A549 (cell line): ENCODE results near the gene COMMD3. TPM values are rescaled to one million over a fixed set of nuclear protein-coding genes. Genes with fewer than 3 reads are reported as not detected.

Experiments
- ATAC-seq, 2 experiments: fragments of 200-7000 bp in 1 of 2; fragments of >200 bp in 1 of 2; cut with Nextera tagmentation in 1 of 2; cut with Tn5 transposase in 1 of 2; 3 replicates each; pipeline versions ENCODE4 v1.8.0 to v1.9.1; 2018 to 2020; ENCODE audit warnings: mild to moderate bottlenecking in 1 of 2, moderate library complexity in 1 of 2
- CTCF ChIA-PET: fragments of 300-600 bp; sonication (Branson Sonifier 250); formaldehyde crosslinking; extraction: SDS; loops from one replicate; lab custom pipeline; 2021; ENCODE audit warnings: antibody characterized with exemption, inconsistent platforms; lab: Yijun Ruan, JAX
- POLR2A ChIA-PET: fragments of 350-600 bp; formaldehyde crosslinking; extraction: SDS; loops from one replicate; lab custom pipeline; 2021; ENCODE audit warnings: antibody characterized with exemption, inconsistent platforms; lab: Yijun Ruan, JAX
- DNase-seq, 2 experiments: peaks; one replicate each; pipeline versions ENCODE4 v3.0.0 to v3.0.0-alpha.2; 2011 to 2016; ENCODE audit warnings: low read depth in 1 of 2, low spot score in 1 of 2
- FAIRE-seq: peaks from 2 replicates; lab custom pipeline; 2011; peaks lifted over from hg19 to GRCh38; lab: Jason Lieb, UNC
- H3K27ac ChIP-seq, 2 experiments: fragments of >200 bp; sonication (Bioruptor Twin); formaldehyde crosslinking; 3 replicates each; pipeline ENCODE4 v1.5.1; 2016 to 2017
- H3K4me1 ChIP-seq: fragments of >200 bp; sonication (Bioruptor Twin); formaldehyde crosslinking; 3 replicates; pipeline ENCODE4 v1.6.1; 2016
- H3K4me2 ChIP-seq: fragments of >200 bp; sonication (Bioruptor Twin); formaldehyde crosslinking; 3 replicates; pipeline ENCODE4 v1.6.1; 2016
- H3K4me3 ChIP-seq: fragments of >200 bp; sonication (Bioruptor Twin); formaldehyde crosslinking; 3 replicates; pipeline ENCODE4 v1.5.1; 2016
- H3K9me3 ChIP-seq: fragments of >200 bp; sonication (Bioruptor Twin); formaldehyde crosslinking; 3 replicates; pipeline ENCODE4 v1.6.1; 2016
- BCL3 ChIP-seq: fragments of >200 bp; sonication (Bioruptor Twin); formaldehyde crosslinking; IDR thresholded peaks from 3 replicates; pipeline ENCODE4 v1.6.1; 2016
- CBX2 ChIP-seq: fragments of 200-600 bp; sonication (generic); IDR thresholded peaks from 2 replicates; pipeline ENCODE4 v1.6.1; 2016; ENCODE audit warnings: low read depth, mild to moderate bottlenecking, borderline replicate concordance
- CHD2 ChIP-seq: fragments of 150-350 bp; IDR thresholded peaks from 2 replicates; pipeline ENCODE4 v1.6.1; 2014; ENCODE audit warnings: low read length; ENCODE audit not compliant: partially characterized antibody
- CTCF ChIP-seq: fragments of >200 bp; sonication (Bioruptor Twin); formaldehyde crosslinking; IDR thresholded peaks from 3 replicates; pipeline ENCODE4 v1.5.1; 2016
- EHF ChIP-seq: fragments of 250-450 bp; sonication (Bioruptor Pico); IDR thresholded peaks from 2 replicates; pipeline ENCODE4 v1.5.0; 2020; ENCODE audit warnings: mild to moderate bottlenecking
- EHMT2 ChIP-seq: fragments of 200-600 bp; sonication (generic); IDR thresholded peaks from 2 replicates; pipeline ENCODE4 v1.6.1; 2016; ENCODE audit warnings: antibody characterized with exemption, low read depth, mild to moderate bottlenecking, moderate library complexity
- EP300 ChIP-seq, 2 experiments: fragments of >200 bp; sonication (Bioruptor Twin); formaldehyde crosslinking; IDR thresholded peaks; 2 replicates in 1 of 2; 3 replicates in 1 of 2; pipeline ENCODE4 v1.6.1; 2016 to 2017
- FOSB ChIP-seq: fragments of 250-450 bp; sonication (Bioruptor Pico); IDR thresholded peaks from 2 replicates; pipeline ENCODE4 v1.5.0; 2020; ENCODE audit warnings: mild to moderate bottlenecking, moderate library complexity
- FOSL2 ChIP-seq, 2 experiments: fragments of 450-650 bp in 1 of 2; fragments of >200 bp in 1 of 2; sonication (Bioruptor Twin) in 1 of 2; formaldehyde crosslinking; IDR thresholded peaks; 2 replicates each; pipeline versions ENCODE4 v1.5.0 to v1.6.1; 2016 to 2020; ENCODE audit warnings: mild to moderate bottlenecking in 1 of 2, moderate library complexity in 1 of 2
- HOXB13 ChIP-seq: fragments of 250-450 bp; sonication (Bioruptor Pico); IDR thresholded peaks from 2 replicates; pipeline ENCODE4 v1.5.0; 2020; ENCODE audit warnings: low read depth, mild to moderate bottlenecking, moderate library complexity
- KDM5A ChIP-seq: fragments of 200-600 bp; sonication (generic); IDR thresholded peaks from 2 replicates; pipeline ENCODE4 v1.6.1; 2016; ENCODE audit warnings: antibody characterized with exemption, mild to moderate bottlenecking
- MYC ChIP-seq: IDR thresholded peaks from 2 replicates; pipeline ENCODE4 v1.6.1; 2012; ENCODE audit warnings: mild to moderate bottlenecking, inconsistent platforms, low read length, improper control_type of control experiment, borderline replicate concordance
- PBX3 ChIP-seq: IDR thresholded peaks from 2 replicates; pipeline ENCODE4 v1.6.1; 2012
- PHF8 ChIP-seq: fragments of 200-600 bp; sonication (generic); IDR thresholded peaks from 2 replicates; pipeline ENCODE4 v1.6.1; 2016; ENCODE audit warnings: low read depth, mild to moderate bottlenecking, antibody characterized with exemption, moderate library complexity, borderline replicate concordance
- POLR2AphosphoS2 ChIP-seq: conservative IDR thresholded peaks from 2 replicates; pipeline ENCODE4 v1.6.1; 2012; ENCODE audit warnings: low read length, improper control_type of control experiment, inconsistent platforms
- RFX5 ChIP-seq: fragments of 450-650 bp; IDR thresholded peaks from 2 replicates; pipeline ENCODE4 v1.7.1; 2014; ENCODE audit warnings: antibody characterized with exemption, mild to moderate bottlenecking, moderate library complexity
- SMC3 ChIP-seq: fragments of >200 bp; sonication (Bioruptor Twin); formaldehyde crosslinking; IDR thresholded peaks from 3 replicates; pipeline ENCODE4 v1.6.1; 2018; ENCODE audit warnings: inconsistent platforms
- TFCP2L1 ChIP-seq: fragments of 250-450 bp; sonication (Bioruptor Pico); IDR thresholded peaks from 2 replicates; pipeline ENCODE4 v1.5.0; 2021; ENCODE audit warnings: mild to moderate bottlenecking
- TP53 ChIP-seq: fragments of 250-450 bp; sonication (Bioruptor Pico); IDR thresholded peaks from 2 replicates; pipeline ENCODE4 v1.5.0; 2021; ENCODE audit warnings: mild to moderate bottlenecking, moderate library complexity
- ZFP36 ChIP-seq: fragments of 450-650 bp; IDR thresholded peaks from 2 replicates; pipeline ENCODE4 v1.6.1; 2014; ENCODE audit warnings: borderline replicate concordance; ENCODE audit not compliant: partially characterized antibody
- WGBS: methylation state at CpG from one replicate; pipeline ENCODE4 v1.1.6; 2017; ENCODE audit errors: missing lambda C conversion rate; 5-methylcytosine and 5-hydroxymethylcytosine counted together
- polyA plus RNA-seq, 4 experiments: library from polyadenylated mRNA; depleted of rRNA in 3 of 4; stranded (reverse); fragments of >200 nt; fragmentation: RNase III in 1 of 4; extraction: RNeasy Plus Mini Kit Qiagen cat#74134 plus additional on column Dnase treatment in 1 of 4; gene quantifications; 2 replicates in 3 of 4; 3 replicates in 1 of 4; pipeline ENCODE4 v1.2.3, GENCODE V29; 2011 to 2017

COMMD3 gene
- polyA plus RNA-seq, 2 of the 4 experiments (the other 2 are of a cell fraction) = 42.2 to 70.8 TPM

- no peak for FAIRE-seq
- no peak for TF ChIP-seq EHMT2
- no peak for TF ChIP-seq CHD2
- TF ChIP-seq POLR2AphosphoS2 = no peak
- TF ChIP-seq PBX3 = no peak
- TF ChIP-seq EP300 (IDR thresholded peaks at IDR 0.05) = no peak
- TF ChIP-seq HOXB13 = no peak
- no peak for TF ChIP-seq ZFP36
- no peak for TF ChIP-seq RFX5
- TF ChIP-seq TP53 (CRISPR knock-in tag) = no peak
- no peak for TF ChIP-seq SMC3
- TF ChIP-seq FOSL2 (IDR thresholded peaks at IDR 0.05) = no peak
- TF ChIP-seq FOSL2 (CRISPR knock-in tag; IDR thresholded peaks at IDR 0.05) = no peak
- no peak for TF ChIP-seq CBX2
- TF ChIP-seq PHF8 = no peak
- 75% methylated on average over 44 of the region's 83 CpGs for whole genome bisulfite sequencing
- ATAC-seq = no peak
- no peak within 1 kb of the TSS for H3K4me2 ChIP-seq
- DNase-seq = no peak
- no peak within 1 kb of the TSS for H3K4me3 ChIP-seq
- H3K4me1 ChIP-seq = 0 out of 3 replicates have a peak, but pooled peaks cover 4% of the 10 kb centered on the region
- CTCF ChIA-PET = interaction anchor here (0.8 kb wide), 1 partner anchor 240 kb away, joined by 3 read pairs; no protein-coding TSS in a partner anchor
- POLR2A ChIA-PET = no interaction called here
- no peak within 1 kb of the TSS for H3K27ac ChIP-seq
- no peaks in the 10 kb centered on the region for H3K9me3 ChIP-seq
Measured at GRCh38 chr10:22345301-22346095, 29.3 kb downstream of the COMMD3 start, which contains the start of gene SPAG6. Gene SPAG6 (plus strand): TSS chr10:22345496. CDS start chr10:22345612, 116 bp downstream.

GRCh38 chr10:22346096-22346661 is 30.0 kb downstream of the COMMD3 start:
- WGBS = 49% methylated on average over 8 of the region's 8 CpGs
- H3K4me2 ChIP-seq = no peak overlapping the region
- TF ChIP-seq MYC (no peak), KDM5A (no peak), BCL3 (no peak), EHF (CRISPR knock-in tag) (no peak), TFCP2L1 (no peak), CTCF (no peak), FOSB (CRISPR knock-in tag) (no peak)
- CTCF ChIA-PET = interaction anchor here (0.8 kb wide), 1 partner anchor 239 kb away, joined by 3 read pairs; no protein-coding TSS in a partner anchor
- DNase-seq (no peak), ATAC-seq (no peak), FAIRE-seq (no peak)
- no peaks in the 10 kb centered on the region for H3K9me3 ChIP-seq
- H3K4me3 ChIP-seq = no peak overlapping the region
- POLR2A ChIA-PET = no interaction called here
- 0 out of 3 replicates have a peak, but pooled peaks cover 4% of the 10 kb centered on the region for H3K4me1 ChIP-seq
- no peak overlapping the region for H3K27ac ChIP-seq
